ENCODE results near the gene CFAP107.
"Not testable (repeated sequence)": the region's sequence is repeated elsewhere in the genome, so short reads cannot be mapped to it uniquely, and the experiment has no call there.

DNA sequence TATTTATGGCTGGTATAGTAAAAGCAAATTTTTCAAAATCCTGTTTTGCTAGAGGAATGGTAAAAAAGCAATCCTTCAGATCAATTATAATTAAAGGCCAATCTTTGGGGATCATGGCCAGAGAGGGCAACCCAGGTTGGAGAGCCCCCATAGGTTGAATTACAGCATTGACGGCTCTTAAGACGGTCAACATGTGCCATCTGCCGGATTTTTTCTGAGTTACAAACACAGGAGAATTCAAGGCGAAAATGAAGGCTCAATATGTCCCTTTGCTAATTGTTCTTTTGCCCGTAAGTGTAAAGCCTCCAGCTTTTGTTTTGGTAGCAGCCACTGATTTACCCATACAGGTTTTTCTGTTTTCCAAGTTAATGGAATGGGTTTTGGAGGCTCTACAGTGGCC is 35.5 kb downstream of the CFAP107 start:
- TF ChIP-seq, protein P1, sequence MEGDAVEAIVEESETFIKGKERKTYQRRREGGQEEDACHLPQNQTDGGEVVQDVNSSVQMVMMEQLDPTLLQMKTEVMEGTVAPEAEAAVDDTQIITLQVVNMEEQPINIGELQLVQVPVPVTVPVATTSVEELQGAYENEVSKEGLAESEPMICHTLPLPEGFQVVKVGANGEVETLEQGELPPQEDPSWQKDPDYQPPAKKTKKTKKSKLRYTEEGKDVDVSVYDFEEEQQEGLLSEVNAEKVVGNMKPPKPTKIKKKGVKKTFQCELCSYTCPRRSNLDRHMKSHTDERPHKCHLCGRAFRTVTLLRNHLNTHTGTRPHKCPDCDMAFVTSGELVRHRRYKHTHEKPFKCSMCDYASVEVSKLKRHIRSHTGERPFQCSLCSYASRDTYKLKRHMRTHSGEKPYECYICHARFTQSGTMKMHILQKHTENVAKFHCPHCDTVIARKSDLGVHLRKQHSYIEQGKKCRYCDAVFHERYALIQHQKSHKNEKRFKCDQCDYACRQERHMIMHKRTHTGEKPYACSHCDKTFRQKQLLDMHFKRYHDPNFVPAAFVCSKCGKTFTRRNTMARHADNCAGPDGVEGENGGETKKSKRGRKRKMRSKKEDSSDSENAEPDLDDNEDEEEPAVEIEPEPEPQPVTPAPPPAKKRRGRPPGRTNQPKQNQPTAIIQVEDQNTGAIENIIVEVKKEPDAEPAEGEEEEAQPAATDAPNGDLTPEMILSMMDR (IDR thresholded peaks at IDR 0.05; ENCODE audit: poor library complexity, severe bottlenecking) = not testable (repeated sequence)
- TF ChIP-seq EP300 (conservative IDR thresholded peaks at IDR 0.05; ENCODE audit: poor library complexity, severe bottlenecking); SMC3 (conservative IDR thresholded peaks at IDR 0.05; ENCODE audit: poor library complexity); TAF1 (IDR thresholded peaks at IDR 0.05; ENCODE audit: low read depth): not testable (repeated sequence)

Data from neural cell (in vitro differentiated cells).